GM18508 (cell line): ENCODE measurements around the gene VASP.

ENCODE experiments used
- ATAC-seq: cut with Tn5 transposase; IDR thresholded peaks from one replicate; pipeline ENCODE4 v1.9.1; 2021; ENCODE audit warnings: moderate number of reproducible peaks; ENCODE audit not compliant: insufficient read depth, unreplicated experiment

The VASP gene

GRCh38 chr19:45506989-45507871 lies at the start of gene VASP:
TSS of gene VASP (plus strand) at chr19:45507479. CDS start at chr19:45507772, 293 bp downstream.
- no peak for ATAC-seq

DNA sequence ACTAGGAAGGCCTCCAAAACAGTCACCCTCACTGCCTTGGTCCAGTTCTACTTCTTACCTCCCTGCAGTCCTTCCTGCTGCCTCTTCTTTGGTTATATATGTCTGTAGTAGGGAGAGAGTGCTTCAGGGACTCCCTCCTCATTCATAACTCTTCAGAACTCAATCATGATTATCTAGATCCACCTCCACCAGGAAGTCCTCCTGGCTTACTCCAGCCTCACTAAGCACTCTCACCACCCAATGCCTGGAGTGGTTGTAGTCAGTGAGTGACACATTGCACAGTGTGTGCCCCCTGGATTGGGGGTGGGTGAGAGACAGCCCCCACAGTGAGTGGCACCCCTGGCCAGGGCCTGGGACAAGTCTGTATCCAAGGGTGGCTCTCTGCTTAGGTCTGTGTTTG lies 49.5 kb upstream of the VASP start:
- no peak for ATAC-seq

- ATAC-seq = no peak
These were observed 46.4 kb upstream of the VASP start for GRCh38 chr19:45460807-45461347.

DNA sequence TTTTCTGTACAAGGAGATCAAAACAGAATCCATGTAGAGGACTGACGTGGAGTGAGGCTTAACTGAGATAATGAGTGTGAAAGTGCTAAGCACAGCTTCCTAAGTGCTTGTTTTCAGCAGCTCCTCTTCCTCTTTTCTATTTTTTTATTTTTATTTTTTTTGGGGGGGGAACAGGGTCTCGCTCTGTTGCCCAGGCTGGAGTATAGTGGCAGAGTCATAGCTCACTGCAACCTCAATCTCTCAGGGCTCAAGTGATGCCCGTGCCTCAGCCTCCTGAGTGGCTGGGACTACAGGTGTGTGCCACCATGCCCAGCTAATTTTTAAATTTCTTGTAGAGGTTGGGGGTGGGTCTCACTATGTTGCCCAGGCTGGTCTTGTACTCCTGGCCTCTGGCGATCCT lies 45.1 kb upstream of the VASP start:
- ATAC-seq = no peak

DNA sequence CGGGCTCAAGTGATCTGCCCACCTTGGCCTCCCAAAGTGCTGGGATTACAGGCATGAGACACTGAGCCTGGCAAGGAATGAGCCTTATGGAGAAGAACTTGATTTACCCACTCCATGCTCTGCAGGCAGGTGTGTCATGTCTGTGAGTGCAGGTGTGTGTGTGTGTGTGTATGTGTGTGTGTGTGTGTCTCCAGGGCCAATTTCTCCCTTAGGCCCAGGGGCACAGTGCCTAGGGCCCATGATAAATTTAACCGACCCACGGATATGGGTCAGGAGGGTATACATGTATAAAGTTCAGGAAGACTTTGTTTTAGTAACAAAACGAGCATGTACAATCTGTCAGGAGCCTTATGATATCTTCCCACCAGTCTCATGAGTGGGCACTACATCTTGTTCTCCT lies 44.0 kb upstream of the VASP start:
- ATAC-seq = no peak

DNA sequence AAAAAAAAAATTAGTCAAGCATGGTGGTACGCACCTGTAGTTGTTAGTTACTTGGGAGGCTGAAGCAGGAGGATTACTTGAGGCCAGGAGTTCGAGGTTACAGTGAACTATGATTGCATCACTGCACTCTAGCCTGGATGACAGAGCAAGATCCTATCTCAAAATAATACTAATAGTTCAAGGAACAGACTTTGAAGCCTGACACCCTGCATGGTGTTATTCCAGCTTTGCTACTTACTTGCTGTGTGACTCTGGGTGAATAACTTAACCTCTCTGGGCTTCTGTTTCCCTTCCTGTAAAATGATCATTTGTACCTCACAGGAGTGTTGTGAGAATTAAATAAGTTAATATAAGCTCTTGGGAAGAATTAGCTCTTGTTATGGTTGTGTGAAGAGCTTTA lies 43.0 kb upstream of the VASP start:
- ATAC-seq = no peak

GRCh38 chr19:45464852-45465441 lies 42.3 kb upstream of the VASP start:
- ATAC-seq = no peak

DNA sequence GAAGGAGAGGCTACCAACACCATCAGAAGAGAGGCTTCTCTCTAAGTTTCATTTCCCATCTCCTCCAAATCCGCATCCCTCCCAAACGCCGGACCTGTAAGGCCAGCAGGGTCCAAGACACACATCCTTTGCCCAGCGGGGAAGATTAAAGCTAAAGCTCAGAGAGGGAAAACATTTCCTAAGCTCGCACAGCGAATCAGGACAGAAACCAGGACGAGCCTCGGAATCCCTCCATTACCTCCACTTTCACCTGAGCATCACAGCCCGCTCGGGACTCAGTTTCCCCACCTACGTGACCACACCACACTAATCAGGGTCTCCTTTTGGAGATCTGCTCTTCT lies 40.2 kb upstream of the VASP start:
- ATAC-seq = no peak

- no peak for ATAC-seq
These were observed 39.7 kb upstream of the VASP start, which contains the start of gene FOSB for GRCh38 chr19:45467456-45468158. TSS of gene FOSB (plus strand) at chr19:45467996. CDS start at chr19:45468587, 591 bp downstream.

DNA sequence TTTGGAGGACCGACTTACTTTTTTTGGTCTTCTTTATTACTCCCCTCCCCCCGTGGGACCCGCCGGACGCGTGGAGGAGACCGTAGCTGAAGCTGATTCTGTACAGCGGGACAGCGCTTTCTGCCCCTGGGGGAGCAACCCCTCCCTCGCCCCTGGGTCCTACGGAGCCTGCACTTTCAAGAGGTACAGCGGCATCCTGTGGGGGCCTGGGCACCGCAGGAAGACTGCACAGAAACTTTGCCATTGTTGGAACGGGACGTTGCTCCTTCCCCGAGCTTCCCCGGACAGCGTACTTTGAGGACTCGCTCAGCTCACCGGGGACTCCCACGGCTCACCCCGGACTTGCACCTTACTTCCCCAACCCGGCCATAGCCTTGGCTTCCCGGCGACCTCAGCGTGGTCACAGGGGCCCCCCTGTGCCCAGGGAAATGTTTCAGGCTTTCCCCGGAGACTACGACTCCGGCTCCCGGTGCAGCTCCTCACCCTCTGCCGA lies 39.1 kb upstream of the VASP start:
- no peak for ATAC-seq

DNA sequence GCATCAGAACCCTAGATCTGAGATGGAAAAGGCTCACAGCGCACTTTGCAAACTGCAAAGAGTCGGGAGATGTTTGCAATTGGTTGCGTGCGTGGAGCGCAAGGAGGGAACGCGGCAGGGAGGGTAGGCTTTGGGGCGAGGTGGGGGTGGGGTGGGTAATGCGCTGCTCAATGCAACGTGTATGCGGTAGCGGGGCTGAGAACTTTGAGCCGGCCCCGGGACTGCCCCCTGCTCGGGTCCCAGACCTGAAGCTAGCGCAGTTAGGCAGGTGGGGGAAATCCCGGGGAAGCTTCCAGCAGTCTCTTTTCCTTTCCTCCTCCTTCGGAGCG lies 38.5 kb upstream of the VASP start:
- no peak for ATAC-seq

- no peak for ATAC-seq
These were observed 37.9 kb upstream of the VASP start for GRCh38 chr19:45469132-45469944.

GRCh38 chr19:45469945-45470761 lies 37.1 kb upstream of the VASP start:
- no peak for ATAC-seq

DNA sequence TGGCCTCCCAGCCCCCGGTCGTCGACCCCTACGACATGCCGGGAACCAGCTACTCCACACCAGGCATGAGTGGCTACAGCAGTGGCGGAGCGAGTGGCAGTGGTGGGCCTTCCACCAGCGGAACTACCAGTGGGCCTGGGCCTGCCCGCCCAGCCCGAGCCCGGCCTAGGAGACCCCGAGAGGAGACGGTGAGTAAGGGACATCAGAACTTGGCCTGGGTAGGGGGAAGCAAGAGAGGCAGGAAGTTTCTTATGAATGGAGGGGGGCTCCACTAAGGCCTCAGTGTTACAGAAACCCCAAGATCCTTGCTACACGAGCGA lies 36.6 kb upstream of the VASP start:
- no peak for ATAC-seq

DNA sequence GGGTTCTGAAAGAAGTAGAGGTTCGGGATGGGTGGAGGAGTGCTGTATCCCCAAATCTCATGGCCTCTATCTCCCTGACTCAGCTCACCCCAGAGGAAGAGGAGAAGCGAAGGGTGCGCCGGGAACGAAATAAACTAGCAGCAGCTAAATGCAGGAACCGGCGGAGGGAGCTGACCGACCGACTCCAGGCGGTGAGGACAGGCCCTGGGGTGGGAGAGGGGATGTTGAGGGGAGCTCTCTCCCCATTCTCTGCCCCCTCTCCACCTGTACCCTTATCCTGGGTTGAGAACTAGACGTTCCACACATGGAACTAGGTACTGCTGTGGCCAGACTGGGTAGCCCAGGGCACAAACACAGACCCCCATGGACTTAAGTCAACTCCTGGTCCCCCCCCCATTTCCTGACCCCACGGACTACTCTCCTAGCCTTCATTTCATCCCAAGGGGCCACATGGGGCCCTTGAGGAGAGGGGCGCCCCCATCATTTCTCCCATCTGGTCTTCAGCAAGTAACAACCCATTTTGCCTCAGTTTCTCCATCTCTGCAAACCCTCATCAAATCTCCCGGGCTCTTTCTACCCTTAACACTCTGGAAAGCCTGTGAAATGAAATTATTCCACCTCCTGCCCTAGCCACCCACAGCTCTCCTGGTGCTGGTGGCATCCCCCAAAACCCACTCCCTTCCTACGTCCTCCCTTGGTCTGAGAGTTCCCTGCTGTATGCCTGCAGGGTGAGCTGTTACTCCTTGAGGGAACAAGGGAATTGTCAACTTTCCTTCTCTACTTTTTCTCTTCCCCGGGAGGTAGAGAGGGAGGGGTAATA lies 36.0 kb upstream of the VASP start:
- no peak for ATAC-seq

DNA sequence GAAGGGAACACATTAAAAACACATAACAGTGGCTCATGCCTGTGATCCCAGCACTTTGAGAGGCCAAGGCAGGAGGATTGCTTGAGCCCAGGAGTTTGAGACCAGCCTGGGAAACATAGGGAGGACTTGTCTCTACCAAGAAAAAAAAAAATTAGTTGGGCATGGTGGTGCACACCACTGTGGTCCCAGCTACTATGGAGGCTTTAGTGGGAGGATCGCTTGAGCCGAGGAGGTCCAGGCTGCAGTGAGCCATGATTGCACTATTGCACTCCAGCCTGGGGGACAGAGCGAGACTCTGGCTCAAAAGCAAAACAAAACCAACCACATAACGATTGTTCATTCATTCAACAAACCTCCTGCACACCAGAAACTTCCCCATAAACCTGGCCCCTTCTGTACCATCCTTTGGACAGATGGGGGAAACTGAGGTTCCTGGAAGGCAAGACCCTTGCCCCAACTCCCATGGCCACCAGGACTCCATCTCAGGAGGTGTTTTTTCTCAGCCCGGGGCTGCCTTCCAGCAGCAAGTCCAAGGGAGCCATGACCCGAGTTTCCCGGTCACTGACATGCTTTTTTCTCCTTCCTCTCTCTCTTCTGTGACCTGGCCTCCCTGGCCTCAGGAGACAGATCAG lies 35.2 kb upstream of the VASP start:
- no peak for ATAC-seq

GRCh38 chr19:45472563-45473366 lies 34.5 kb upstream of the VASP start:
- no peak for ATAC-seq

DNA sequence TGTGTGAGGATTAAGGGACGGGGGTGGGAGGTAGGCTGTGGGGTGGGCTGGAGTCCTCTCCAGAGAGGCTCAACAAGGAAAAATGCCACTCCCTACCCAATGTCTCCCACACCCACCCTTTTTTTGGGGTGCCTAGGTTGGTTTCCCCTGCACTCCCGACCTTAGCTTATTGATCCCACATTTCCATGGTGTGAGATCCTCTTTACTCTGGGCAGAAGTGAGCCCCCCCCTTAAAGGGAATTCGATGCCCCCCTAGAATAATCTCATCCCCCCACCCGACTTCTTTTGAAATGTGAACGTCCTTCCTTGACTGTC lies 34.0 kb upstream of the VASP start:
- ATAC-seq = no peak
